Esophagus squamous epithelium (tissue), 4 donors: Measurements from ENCODE around the gene SAP130.

Experiments
- POLR2A ChIP-seq, 4 donors: fragments of 450-650 bp; IDR thresholded peaks; one replicate each; pipeline ENCODE4 v1.6.1; 2017; ENCODE audit warnings: antibody characterized with exemption in 4 of 4, mild to moderate bottlenecking in 4 of 4, moderate library complexity in 3 of 4
- TF ChIP-seq, protein P1 (sequence below), 6 experiments: fragments of 450-650 bp in 4 of 6; fragments of 200-600 bp in 2 of 6; sonication (generic) in 2 of 6; IDR thresholded peaks; one replicate each; pipeline ENCODE4 v1.5.1; 2016 to 2019; ENCODE audit warnings: antibody characterized with exemption in 6 of 6, mild to moderate bottlenecking in 4 of 6, moderate library complexity in 4 of 6

DNA sequence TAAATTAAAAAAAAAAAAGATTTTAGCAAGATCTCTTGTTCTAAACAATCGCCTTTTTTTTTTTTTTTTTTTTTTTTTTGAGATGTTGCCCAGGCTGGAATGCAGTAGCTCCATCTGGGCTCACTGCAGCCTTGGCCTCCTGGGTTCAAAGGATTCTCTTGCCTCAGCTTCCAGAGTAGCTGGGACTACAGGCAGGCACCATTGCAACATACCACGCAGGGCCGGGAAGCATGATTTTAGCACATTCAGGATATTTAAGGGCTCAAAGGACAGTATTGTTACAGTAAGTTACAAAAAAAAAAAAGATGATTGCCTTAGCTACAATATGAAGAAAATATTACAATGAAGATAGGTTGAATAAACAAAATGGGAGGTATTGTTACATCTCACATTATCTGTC, 29.5 kb upstream of the SAP130 start:
- TF ChIP-seq, protein P1, sequence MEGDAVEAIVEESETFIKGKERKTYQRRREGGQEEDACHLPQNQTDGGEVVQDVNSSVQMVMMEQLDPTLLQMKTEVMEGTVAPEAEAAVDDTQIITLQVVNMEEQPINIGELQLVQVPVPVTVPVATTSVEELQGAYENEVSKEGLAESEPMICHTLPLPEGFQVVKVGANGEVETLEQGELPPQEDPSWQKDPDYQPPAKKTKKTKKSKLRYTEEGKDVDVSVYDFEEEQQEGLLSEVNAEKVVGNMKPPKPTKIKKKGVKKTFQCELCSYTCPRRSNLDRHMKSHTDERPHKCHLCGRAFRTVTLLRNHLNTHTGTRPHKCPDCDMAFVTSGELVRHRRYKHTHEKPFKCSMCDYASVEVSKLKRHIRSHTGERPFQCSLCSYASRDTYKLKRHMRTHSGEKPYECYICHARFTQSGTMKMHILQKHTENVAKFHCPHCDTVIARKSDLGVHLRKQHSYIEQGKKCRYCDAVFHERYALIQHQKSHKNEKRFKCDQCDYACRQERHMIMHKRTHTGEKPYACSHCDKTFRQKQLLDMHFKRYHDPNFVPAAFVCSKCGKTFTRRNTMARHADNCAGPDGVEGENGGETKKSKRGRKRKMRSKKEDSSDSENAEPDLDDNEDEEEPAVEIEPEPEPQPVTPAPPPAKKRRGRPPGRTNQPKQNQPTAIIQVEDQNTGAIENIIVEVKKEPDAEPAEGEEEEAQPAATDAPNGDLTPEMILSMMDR (IDR thresholded peaks at IDR 0.05): no peak
- TF ChIP-seq POLR2A (IDR thresholded peaks at IDR 0.05): no peak
